Stimulated activated CD4-positive, alpha-beta T cell treated with anti-CD3 and anti-CD28 coated beads, Interleukin-1b, Interleukin-23, amount 100 ng/mL, for 48 hours (primary cell): Measurements from ENCODE around the gene A4GALT.

Experiments
- DNase-seq: peaks from one replicate; pipeline ENCODE4 v3.0.0-alpha.2; 2020

Gene A4GALT

DNA sequence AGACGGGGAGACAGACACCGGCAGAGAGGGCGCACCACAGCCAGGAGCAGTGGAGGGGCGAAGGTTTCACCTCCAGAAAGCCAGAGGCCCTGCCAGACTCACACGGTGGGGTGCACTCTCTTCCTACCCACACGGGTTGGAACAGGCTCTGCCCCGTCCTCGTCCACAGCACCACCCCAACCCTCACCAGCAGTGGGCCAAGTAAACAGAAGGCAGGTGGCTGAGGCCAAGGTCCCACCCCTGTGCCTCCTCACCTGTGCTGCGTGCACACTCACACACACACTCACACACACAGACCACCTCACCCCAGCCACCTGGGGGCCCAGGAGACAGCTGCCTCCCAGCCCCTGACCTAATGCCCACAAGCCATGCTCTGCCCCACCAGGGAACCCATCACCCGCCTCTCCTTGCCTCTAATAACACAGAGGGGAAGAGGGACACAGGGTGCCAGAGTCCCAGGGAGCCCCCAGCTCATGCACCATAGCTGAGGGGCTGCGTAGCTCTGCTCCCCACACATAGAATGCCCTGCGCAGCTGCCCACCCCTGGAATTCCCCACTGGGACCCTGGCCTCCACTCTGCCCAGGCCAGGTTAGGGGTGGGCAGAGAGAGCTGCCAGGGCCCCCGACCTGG, 74.6 kb downstream of the A4GALT start:
- DNase-seq = no peak

DNA sequence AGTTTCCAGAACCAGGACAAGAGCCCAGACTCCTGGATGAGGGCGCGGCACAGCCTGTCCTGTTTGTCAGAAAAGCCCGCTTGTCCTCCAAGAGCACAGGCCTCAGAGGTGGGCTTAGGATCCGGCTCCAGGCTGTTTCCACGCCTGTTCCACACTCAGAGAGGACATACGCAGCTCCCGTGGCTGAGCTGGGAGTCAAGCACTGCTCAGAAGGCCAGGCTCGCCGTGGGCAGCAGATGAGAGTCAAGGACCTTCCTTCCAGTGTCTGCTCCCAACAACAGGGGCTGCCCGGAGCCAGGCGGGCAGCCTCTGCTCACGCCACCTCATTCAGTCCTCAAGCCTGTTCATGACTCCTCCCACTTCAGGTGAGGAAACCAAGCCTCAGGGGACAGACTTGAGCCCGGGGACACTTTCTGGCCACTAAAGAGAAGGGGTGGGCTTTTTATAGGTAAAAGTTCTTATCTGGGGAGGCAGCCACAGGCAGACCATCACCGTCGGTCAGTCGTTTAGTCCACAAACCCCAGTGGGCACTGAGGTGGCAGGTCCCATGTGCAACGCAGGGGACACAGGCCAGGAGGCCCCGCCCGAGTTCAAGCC, 75.2 kb downstream of the A4GALT start:
- no peak for DNase-seq

DNA sequence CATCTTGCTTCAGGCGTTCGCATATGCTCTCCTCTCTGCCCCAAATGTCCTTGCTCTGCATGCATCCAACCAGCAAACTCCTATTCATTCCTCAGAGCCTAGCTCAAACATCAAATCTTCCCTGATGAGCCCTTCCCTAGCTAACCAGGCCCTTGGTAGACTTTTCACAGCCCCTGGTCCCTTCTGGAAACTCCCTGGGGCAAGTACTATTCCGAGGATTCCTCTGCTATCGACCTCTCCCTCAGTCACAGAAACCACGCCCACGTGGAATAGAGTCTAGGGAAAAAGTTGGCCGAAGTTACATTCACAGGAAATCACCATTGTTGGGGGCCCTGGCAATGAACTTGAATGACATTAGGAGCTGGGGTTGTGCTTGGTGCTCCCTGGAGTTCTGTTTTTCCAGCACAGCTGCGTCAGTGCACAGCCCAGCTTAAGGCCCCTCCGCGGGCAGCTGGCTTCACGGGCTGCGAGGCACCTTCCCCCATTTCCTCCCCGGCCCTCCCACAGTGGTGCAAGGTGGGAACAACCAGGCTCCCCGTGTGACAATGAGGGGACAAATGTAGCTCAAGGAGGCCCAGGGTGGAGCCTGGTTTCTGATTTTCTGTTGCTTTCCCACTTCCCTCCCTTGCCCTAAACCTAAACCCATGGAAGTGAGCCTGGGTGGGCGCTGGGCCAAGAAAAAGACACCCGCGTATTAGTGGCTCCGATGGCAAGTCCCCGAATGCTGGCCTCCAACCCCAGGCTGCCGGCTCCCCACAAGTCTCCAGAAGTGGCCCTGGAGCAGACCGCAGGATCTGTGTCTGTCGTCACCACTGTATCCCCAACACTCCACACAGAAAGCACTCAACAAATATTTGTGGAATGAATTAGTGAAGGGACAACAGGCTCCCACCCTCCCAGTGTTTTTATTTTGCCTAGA, 76.0 kb downstream of the A4GALT start:
- no peak for DNase-seq

DNA sequence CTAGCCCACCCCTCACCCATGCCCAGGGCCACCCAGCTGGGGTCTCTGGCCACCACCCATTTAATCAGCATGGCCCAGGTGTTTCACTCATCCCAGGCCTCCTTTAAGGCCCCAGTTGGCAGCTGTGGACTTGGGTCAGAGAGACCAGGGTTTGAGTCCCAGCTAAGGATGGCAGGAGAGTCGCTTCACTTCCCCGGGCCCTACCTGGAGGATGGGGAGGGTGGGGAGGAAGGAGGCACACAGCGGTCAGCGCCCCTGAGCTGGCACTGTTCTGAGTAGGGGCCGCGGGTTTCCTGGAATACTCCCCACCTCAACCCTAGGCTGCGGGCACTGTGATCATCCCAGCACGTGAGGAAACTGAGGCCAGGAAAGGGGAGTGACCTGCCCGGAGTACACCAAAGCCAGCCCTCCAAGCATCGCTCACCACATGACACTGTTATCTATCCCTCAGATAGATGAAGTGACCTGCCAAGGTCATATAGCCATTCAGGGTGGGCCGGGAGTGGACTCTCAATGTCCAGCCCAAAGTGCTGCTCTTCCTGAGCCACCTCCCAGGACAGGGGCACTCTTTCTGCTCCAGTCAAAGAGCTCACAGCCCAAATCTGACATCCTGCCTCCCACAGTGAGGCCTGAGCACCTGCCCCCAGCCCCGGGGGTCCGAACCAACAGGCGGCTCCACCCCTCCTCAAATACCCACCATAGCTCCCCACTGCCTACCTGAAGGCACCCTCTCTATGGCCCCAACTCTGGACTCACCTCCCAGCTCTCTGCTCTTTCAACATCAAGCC, 76.8 kb downstream of the A4GALT start:
- no peak for DNase-seq

DNA sequence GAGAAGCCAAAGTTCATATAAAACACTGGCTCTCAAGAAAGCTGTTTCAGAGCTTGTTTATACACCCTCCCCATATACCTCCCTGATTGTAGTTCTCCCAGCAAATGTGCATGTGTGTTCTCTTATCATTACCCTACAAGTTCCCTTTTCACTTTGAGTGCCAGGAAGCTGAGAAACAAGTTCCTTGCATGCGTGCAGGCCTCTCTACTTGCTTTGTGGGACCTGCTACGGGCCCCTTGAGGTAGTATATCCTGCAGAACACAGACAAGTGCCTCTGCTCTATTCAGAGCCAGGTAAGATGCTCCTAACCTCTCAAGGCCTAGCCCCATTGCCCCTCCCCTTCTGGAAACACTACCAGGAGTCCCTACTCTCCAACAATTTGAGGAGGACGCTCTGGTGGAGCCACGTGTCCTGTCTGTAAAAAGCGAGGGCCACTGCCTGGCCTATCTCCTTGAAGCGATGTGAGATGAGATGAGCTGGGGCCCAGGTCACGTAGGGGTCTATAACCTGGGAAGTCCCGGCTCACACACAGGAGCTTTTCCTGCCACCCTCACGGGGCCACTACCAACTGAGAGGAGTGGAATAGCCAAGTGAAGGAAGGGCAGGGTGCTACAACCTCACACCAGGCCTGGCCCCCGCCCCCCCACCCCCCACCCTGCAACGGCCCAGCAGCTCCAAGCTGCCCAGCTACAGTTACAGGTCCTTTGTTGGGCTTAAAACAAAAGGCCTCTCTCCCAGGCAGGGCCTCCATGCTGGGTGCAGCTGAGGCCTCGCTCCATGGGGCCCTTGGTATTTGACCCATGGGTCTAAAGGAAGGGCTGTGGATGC, 77.7 kb downstream of the A4GALT start:
- no peak for DNase-seq
